Right lobe of liver (tissue), 6 donors: Measurements from ENCODE around the gene NRN1. TPM values are rescaled to one million over a fixed set of nuclear protein-coding genes. Genes with fewer than 3 reads are reported as not detected.

Experiments
- ATAC-seq, 4 donors: fragments of 200-7000 bp; cut with Tn5 transposase; one replicate each; pipeline ENCODE4 v1.9.1; 2020; ENCODE audit warnings: mild to moderate bottlenecking in 4 of 4, moderate library complexity in 4 of 4
- DNase-seq, 3 donors: peaks; one replicate each; pipeline ENCODE4 v3.0.0-alpha.2; 2020
- H3K27ac ChIP-seq, 3 donors: fragments of 200-600 bp; one replicate each; pipeline ENCODE4 v1.8.0; 2022
- H3K27me3 ChIP-seq, 2 donors: fragments of 200-600 bp; one replicate each; pipeline ENCODE4 v1.8.0; 2022
- H3K36me3 ChIP-seq, 4 donors: fragments of 200-600 bp; sonication (generic) in 1 of 4; one replicate each; pipeline versions ENCODE4 v1.5.1 to v1.8.0; 2017 to 2022; ENCODE audit warnings: control low read depth in 1 of 4
- H3K4me1 ChIP-seq, 4 donors: fragments of 200-600 bp; sonication (generic) in 1 of 4; one replicate each; pipeline versions ENCODE4 v1.5.1 to v1.8.0; 2017 to 2022; ENCODE audit warnings: control low read depth in 1 of 4
- H3K4me3 ChIP-seq, 3 donors: fragments of 200-600 bp; one replicate each; pipeline ENCODE4 v1.8.0; 2022
- H3K9me3 ChIP-seq, 4 donors: fragments of 200-600 bp; sonication (generic) in 1 of 4; one replicate each; pipeline versions ENCODE4 v1.5.1 to v1.8.0; 2017 to 2022; ENCODE audit warnings: control low read depth in 1 of 4
- CTCF ChIP-seq, 4 donors: fragments of 200-600 bp in 3 of 4; fragments of 450-650 bp in 1 of 4; IDR thresholded peaks; one replicate each; pipeline versions ENCODE4 v1.5.1 to v1.8.0; 2016 to 2022; ENCODE audit warnings: antibody characterized with exemption in 4 of 4, mild to moderate bottlenecking in 2 of 4
- POLR2A ChIP-seq: fragments of 450-650 bp; IDR thresholded peaks from one replicate; pipeline ENCODE4 v1.6.1; 2017; ENCODE audit warnings: antibody characterized with exemption, mild to moderate bottlenecking
- WGBS: methylation state at CpG from one replicate; pipeline ENCODE4 v1.1.6; 2018; ENCODE audit warnings: low coverage, low lambda C conversion rate; ENCODE audit not compliant: insufficient coverage; ENCODE audit errors: missing lambda C conversion rate; 5-methylcytosine and 5-hydroxymethylcytosine counted together
- intact Hi-C, 2 donors: fragments of 100-400 bp; cut with DNase I; formaldehyde crosslinking; loops; one replicate each; pipeline versions ENCODE4 v1.11.2 to v1.14.1; 2022
- total RNA-seq, 6 experiments: library from RNA; depleted of rRNA in 2 of 6; stranded (reverse); fragments of >200 nt in 2 of 6; fragmentation: NEBNext Ultra II Directional in 3 of 6; extraction: Animal tissue kit (Norgen Biotek cat#: 25700) in 3 of 6; gene quantifications; one replicate each; pipeline versions ENCODE4 v1.1.0 to v1.2.4, GENCODE V29; 2016 to 2023
- donor health status: DM: no; HTN: yes; CAD: no.
- donor health status: DM: no; HTN: no; CAD: no.
- donor health status: DM: no; HTN: no; CAD: no.
- donor health status: DM: no; HTN: yes; CAD: no.
- donor health status: DM: no; HTN: yes; CAD: no.

The NRN1 gene
- total RNA-seq, 6 experiments from 2014 or later = 0.86 to 3.4 (median 2.4) TPM

- intact Hi-C loops = no loop called here
- no peak for ATAC-seq
- H3K27me3 ChIP-seq = peaks cover 0 to 53% of the 10 kb centered on the region in 2 donors
- 13% methylated on average over 9 of the region's 10 CpGs for WGBS
- H3K4me1 ChIP-seq = peaks cover 0 to 20% (median 6%) of the 10 kb centered on the region in 4 donors
- peak overlapping the region in 2 of 3 donors; percentile 50 to 55 for H3K4me3 ChIP-seq
- no peak for DNase-seq
- no peak for TF ChIP-seq POLR2A
- no peak for TF ChIP-seq CTCF (IDR thresholded peaks at IDR 0.05)
- no peaks in the 10 kb centered on the region for H3K9me3 ChIP-seq
- no peaks in the 10 kb centered on the region for H3K36me3 ChIP-seq
- H3K27ac ChIP-seq = peak overlapping the region in 1 of 3 donors; percentile 13
Measured at GRCh38 chr6:5995658-5995948, 11.1 kb downstream of the NRN1 start.

GRCh38 chr6:5994999-5995657 is 11.6 kb downstream of the NRN1 start:
- Histone ChIP-seq H3K27ac (no peak overlapping the region), H3K27me3 (peaks cover 0 to 50% of the 10 kb centered on the region in 2 donors), H3K9me3 (no peaks in the 10 kb centered on the region), H3K4me1 (peaks cover 0 to 20% (median 6%) of the 10 kb centered on the region in 4 donors), H3K4me3 (no peak overlapping the region), H3K36me3 (no peaks in the 10 kb centered on the region)
- no peak for ATAC-seq
- 9% methylated on average over 20 of the region's 26 CpGs for WGBS
- DNase-seq = no peak
- TF ChIP-seq POLR2A = no peak
- no peak for TF ChIP-seq CTCF (IDR thresholded peaks at IDR 0.05)
- intact Hi-C loops = no loop called here

- Histone ChIP-seq H3K4me3 (no peak overlapping the region), H3K9me3 (no peaks in the 10 kb centered on the region), H3K27me3 (peaks cover 0 to 49% of the 10 kb centered on the region in 2 donors), H3K36me3 (no peaks in the 10 kb centered on the region), H3K4me1 (peaks cover 0 to 20% (median 6%) of the 10 kb centered on the region in 4 donors), H3K27ac (no peak overlapping the region)
- no peak for DNase-seq
- no peak for ATAC-seq
- no peak for TF ChIP-seq POLR2A
- TF ChIP-seq CTCF (IDR thresholded peaks at IDR 0.05) = no peak
- intact Hi-C loops = no loop called here
- WGBS = 19% methylated on average over 16 of the region's 38 CpGs
Measured at GRCh38 chr6:5994234-5994998, 12.3 kb downstream of the NRN1 start.

GRCh38 chr6:5992551-5993225 is 14.0 kb downstream of the NRN1 start:
- TF ChIP-seq POLR2A = no peak
- TF ChIP-seq CTCF (IDR thresholded peaks at IDR 0.05) = no peak
- no peaks in the 10 kb centered on the region for H3K36me3 ChIP-seq
- DNase-seq (no peak), ATAC-seq (no peak)
- 29% methylated on average over 9 of the region's 10 CpGs for WGBS
- peaks cover 0 to 20% (median 5%) of the 10 kb centered on the region in 4 donors for H3K4me1 ChIP-seq
- no peak overlapping the region for H3K4me3 ChIP-seq
- H3K27ac ChIP-seq = no peak overlapping the region
- peaks cover 0 to 36% of the 10 kb centered on the region in 2 donors for H3K27me3 ChIP-seq
- intact Hi-C loops = no loop called here
- no peaks in the 10 kb centered on the region for H3K9me3 ChIP-seq
